Neuronal stem cell (in vitro differentiated cells): ENCODE results near the gene GOLGA8J.
"Not testable (repeated sequence)": the region's sequence is repeated elsewhere in the genome, so short reads cannot be mapped to it uniquely, and the experiment has no call there.

Experiments
- DNase-seq: peaks from one replicate; pipeline ENCODE4 v3.0.0-alpha.2; 2013; ENCODE audit warnings: low spot score
- H2AFZ ChIP-seq: one replicate; pipeline ENCODE4 v1.6.1; 2013; ENCODE audit warnings: mild to moderate bottlenecking, low read length, inconsistent platforms
- H2AK5ac ChIP-seq: 2 replicates; pipeline ENCODE4 v1.6.1; 2013; ENCODE audit warnings: low read depth, mild to moderate bottlenecking, inconsistent platforms, low read length, moderate library complexity, mixed read lengths
- H2BK120ac ChIP-seq: 2 replicates; pipeline ENCODE4 v1.6.1; 2013; ENCODE audit warnings: low read depth, mild to moderate bottlenecking, inconsistent platforms, low read length, moderate library complexity, mixed read lengths
- H2BK12ac ChIP-seq: one replicate; pipeline ENCODE4 v1.6.1; 2013; ENCODE audit warnings: low read length, inconsistent platforms
- H2BK15ac ChIP-seq: 2 replicates; pipeline ENCODE4 v1.6.1; 2013; ENCODE audit warnings: mild to moderate bottlenecking, low read length, inconsistent platforms, mixed read lengths
- H2BK5ac ChIP-seq: one replicate; pipeline ENCODE4 v1.6.1; 2013; ENCODE audit warnings: inconsistent platforms, mild to moderate bottlenecking, low read length, moderate library complexity
- H3K14ac ChIP-seq: one replicate; pipeline ENCODE4 v1.6.1; 2013; ENCODE audit warnings: low read length, inconsistent platforms
- H3K18ac ChIP-seq: 2 replicates; pipeline ENCODE4 v1.6.1; 2013; ENCODE audit warnings: low read length, inconsistent platforms
- H3K23ac ChIP-seq: 2 replicates; pipeline ENCODE4 v1.6.1; 2013; ENCODE audit warnings: low read depth, mild to moderate bottlenecking, mixed read lengths, low read length, inconsistent platforms; ENCODE audit not compliant: poor library complexity
- H3K27ac ChIP-seq: replicated peaks from 3 replicates; pipeline ENCODE4 v1.5.1; 2013; ENCODE audit warnings: low read length, inconsistent platforms
- H3K27me3 ChIP-seq, 3 experiments: 2 replicates each; pipeline ENCODE4 v1.6.1; 2013; ENCODE audit warnings: low read length in 3 of 3, mild to moderate bottlenecking in 2 of 3, inconsistent platforms in 1 of 3, low read depth in 1 of 3, mixed read lengths in 1 of 3, moderate library complexity in 1 of 3; ENCODE audit not compliant: control insufficient read depth in 3 of 3, insufficient read depth in 3 of 3
- H3K36me3 ChIP-seq, 2 donors: replicated peaks in 1 of 2; 2 replicates each; pipeline ENCODE4 v1.6.1; 2013; ENCODE audit warnings: low read length in 2 of 2; ENCODE audit not compliant: control insufficient read depth in 2 of 2, insufficient read depth in 2 of 2
- H3K4ac ChIP-seq: 2 replicates; pipeline ENCODE4 v1.6.1; 2013; ENCODE audit warnings: inconsistent platforms, mild to moderate bottlenecking, low read length, moderate library complexity
- H3K4me1 ChIP-seq, 2 donors: 1 replicate in 1 of 2; 2 replicates in 1 of 2; pipeline ENCODE4 v1.6.1; 2013; ENCODE audit warnings: low read length in 2 of 2, low read depth in 1 of 2; ENCODE audit not compliant: control insufficient read depth in 2 of 2, insufficient read depth in 1 of 2
- H3K4me2 ChIP-seq: one replicate; pipeline ENCODE4 v1.6.1; 2013; ENCODE audit warnings: mild to moderate bottlenecking, low read length, inconsistent platforms; ENCODE audit not compliant: insufficient read depth, poor library complexity, severe bottlenecking
- H3K4me3 ChIP-seq, 2 donors: 2 replicates each; pipeline ENCODE4 v1.5.1; 2013; ENCODE audit warnings: low read length in 2 of 2, mild to moderate bottlenecking in 2 of 2, inconsistent platforms in 1 of 2, moderate library complexity in 1 of 2
- H3K79me1 ChIP-seq: one replicate; pipeline ENCODE4 v1.6.1; 2013; ENCODE audit warnings: low read depth, mild to moderate bottlenecking, inconsistent platforms, low read length, moderate library complexity
- H3K9ac ChIP-seq: one replicate; pipeline ENCODE4 v1.6.1; 2013; ENCODE audit warnings: mild to moderate bottlenecking, low read depth, low read length, inconsistent platforms; ENCODE audit not compliant: poor library complexity
- H3K9me3 ChIP-seq, 2 donors: replicated peaks in 1 of 2; 2 replicates each; pipeline versions ENCODE3 to v1.6.1; 2013; ENCODE audit warnings: low read length in 2 of 2, mild to moderate bottlenecking in 2 of 2, inconsistent platforms in 1 of 2, low read depth in 1 of 2, mixed read lengths in 1 of 2, moderate library complexity in 1 of 2; ENCODE audit not compliant: control insufficient read depth in 2 of 2, insufficient read depth in 1 of 2
- H4K8ac ChIP-seq: one replicate; pipeline ENCODE4 v1.6.1; 2013; ENCODE audit warnings: low read depth, mild to moderate bottlenecking, inconsistent platforms, low read length, moderate library complexity
- H4K91ac ChIP-seq: one replicate; pipeline ENCODE4 v1.6.1; 2013; ENCODE audit warnings: low read length, low read depth, mild to moderate bottlenecking, inconsistent platforms; ENCODE audit not compliant: poor library complexity
- WGBS, 2 donors: extraction: QIAGEN DNeasy Blood & Tissue Kit; methylation state at CpG; one replicate each; pipeline ENCODE4 v1.1.7; 2013; ENCODE audit warnings: missing lambda C conversion rate in 2 of 2, mixed read lengths in 1 of 2; ENCODE audit not compliant: insufficient read length in 2 of 2, insufficient replicate concordance in 1 of 2; ENCODE audit errors: extremely low coverage in 2 of 2; 5-methylcytosine and 5-hydroxymethylcytosine counted together

Gene GOLGA8J

DNA sequence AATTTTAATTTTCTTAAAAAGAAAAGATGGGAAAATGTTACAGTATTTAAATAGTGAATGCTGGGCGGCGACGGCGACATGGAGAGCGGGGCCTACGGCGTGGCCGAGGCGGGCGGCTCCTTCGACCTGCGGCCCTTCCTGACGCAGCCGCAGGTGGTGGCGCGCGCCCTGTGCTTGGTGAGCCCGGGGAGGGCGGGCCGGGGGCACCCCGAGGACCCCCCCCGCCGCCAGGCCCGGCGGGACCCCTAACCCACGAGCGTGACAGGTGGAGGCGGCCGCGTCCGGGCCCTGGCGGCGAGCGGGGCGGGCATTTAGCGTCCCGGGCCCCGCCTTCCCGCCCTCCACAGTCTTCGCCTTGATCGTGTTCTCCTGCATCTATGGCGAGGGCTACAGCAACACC is 38.4 kb upstream of the GOLGA8J start:
- Histone ChIP-seq H4K8ac (no peak overlapping the region), H2AFZ (no peak overlapping the region), H3K18ac (no peak overlapping the region), H3K27ac (no peak overlapping the region), H3K9me3 (no peaks in the 10 kb centered on the region), H3K9ac (no peak overlapping the region), H3K14ac (no peak overlapping the region), H2BK15ac (no peak overlapping the region), H3K4me1 (peaks cover 0 to 6% of the 10 kb centered on the region in 2 donors), H3K27me3 (no peaks in the 10 kb centered on the region), H3K36me3 (no peaks in the 10 kb centered on the region), H3K4me3 (no peak overlapping the region), H2BK12ac (no peak overlapping the region), H4K91ac (peak overlapping the region; percentile 30), H2BK120ac (no peak overlapping the region), H3K23ac (no peak overlapping the region), H3K79me1 (no peaks in the 10 kb centered on the region), H3K4me2 (no peak overlapping the region), H3K4ac (no peak overlapping the region), H2AK5ac (no peak overlapping the region), H2BK5ac (no peak overlapping the region)
- DNase-seq = no peak
- no CpG with 5 or more reads among the region's 42 CpGs for WGBS, 2 donors

DNA sequence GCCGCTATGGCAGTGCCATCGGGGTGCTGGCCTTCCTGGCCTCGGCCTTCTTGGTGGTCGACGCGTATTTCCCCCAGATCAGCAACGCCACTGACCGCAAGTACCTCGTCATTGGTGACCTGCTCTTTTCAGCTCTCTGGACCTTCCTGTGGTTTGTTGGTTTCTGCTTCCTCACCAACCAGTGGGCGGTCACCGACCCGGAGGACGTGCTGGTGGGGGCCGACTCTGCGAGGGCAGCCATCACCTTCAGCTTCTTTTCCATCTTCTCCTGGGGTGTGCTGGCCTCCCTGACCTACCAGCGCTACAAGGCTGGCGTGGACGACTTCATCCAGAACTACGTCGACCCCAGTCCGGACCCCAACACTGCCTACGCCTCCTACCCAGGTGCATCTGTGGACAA is 37.9 kb upstream of the GOLGA8J start:
- H3K4me3 ChIP-seq, H3K4me2 ChIP-seq, H3K36me3 ChIP-seq, H2BK5ac ChIP-seq, H3K79me1 ChIP-seq, H3K9me3 ChIP-seq, DNase-seq, H3K4ac ChIP-seq, H3K27me3 ChIP-seq, H3K9ac ChIP-seq, H3K27ac ChIP-seq, H2BK120ac ChIP-seq, H2AK5ac ChIP-seq, H4K8ac ChIP-seq, H2BK15ac ChIP-seq, H3K23ac ChIP-seq, H2BK12ac ChIP-seq, H2AFZ ChIP-seq, H3K14ac ChIP-seq, H3K4me1 ChIP-seq: not testable (repeated sequence)
- Histone ChIP-seq H4K91ac (peak overlapping the region; percentile 30), H3K18ac (peak overlapping the region; percentile 71)
- WGBS, 2 donors = no CpG with 5 or more reads among the region's 22 CpGs

- H3K4me2 ChIP-seq, H3K18ac ChIP-seq, H3K4me3 ChIP-seq, H3K27me3 ChIP-seq, H2BK5ac ChIP-seq, H2BK12ac ChIP-seq, H3K79me1 ChIP-seq, H2AK5ac ChIP-seq, H3K4ac ChIP-seq, H3K9ac ChIP-seq, H3K27ac ChIP-seq, H3K36me3 ChIP-seq, DNase-seq, H2BK15ac ChIP-seq, H3K9me3 ChIP-seq, H3K4me1 ChIP-seq, H2AFZ ChIP-seq, H4K91ac ChIP-seq, H2BK120ac ChIP-seq, H4K8ac ChIP-seq: not testable (repeated sequence)
- Histone ChIP-seq H3K14ac (peak overlapping the region; percentile 8), H3K23ac (peak overlapping the region; percentile 65)
- WGBS, 2 donors = no CpG with 5 or more reads among the region's 26 CpGs
Observed at GRCh38 chr15:30045248-30046041, 37.3 kb upstream of the GOLGA8J start.

DNA sequence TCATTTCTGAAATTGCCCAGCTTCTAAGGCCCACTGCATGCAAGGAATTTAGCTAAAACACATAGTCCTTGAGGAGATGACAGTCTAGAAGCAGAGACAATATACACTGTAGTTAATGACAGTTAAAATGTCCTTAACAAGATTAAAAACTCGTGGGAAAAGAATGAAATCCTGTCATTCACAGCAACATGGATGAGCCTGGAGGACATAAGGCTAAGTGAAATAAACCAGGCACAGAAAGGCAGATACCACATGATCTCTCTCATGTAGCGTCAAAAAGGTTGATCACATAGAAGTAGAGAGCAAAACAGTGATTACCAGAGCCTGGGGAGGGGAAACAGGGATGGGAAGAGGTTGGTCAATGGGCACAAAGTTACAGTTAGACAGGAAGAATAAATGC is 36.3 kb upstream of the GOLGA8J start:
- no peak overlapping the region for H3K23ac ChIP-seq
- no peak overlapping the region for H3K18ac ChIP-seq
- H2AK5ac ChIP-seq = no peak overlapping the region
- H3K27ac ChIP-seq = no peak overlapping the region
- no peaks in the 10 kb centered on the region for H3K9me3 ChIP-seq
- no peak overlapping the region for H2BK12ac ChIP-seq
- H3K4me1 ChIP-seq = peaks cover 0 to 6% of the 10 kb centered on the region in 2 donors
- H3K36me3 ChIP-seq = no peaks in the 10 kb centered on the region
- no peak overlapping the region for H3K4me2 ChIP-seq
- H2AFZ ChIP-seq = no peak overlapping the region
- no peak overlapping the region for H4K91ac ChIP-seq
- no peak for DNase-seq
- H3K79me1 ChIP-seq = no peaks in the 10 kb centered on the region
- no peak overlapping the region for H2BK120ac ChIP-seq
- no peak overlapping the region for H2BK15ac ChIP-seq
- no peak overlapping the region for H2BK5ac ChIP-seq
- no peak overlapping the region for H3K14ac ChIP-seq
- no CpG with 5 or more reads among the region's 2 CpGs for WGBS, 2 donors
- no peak overlapping the region for H3K9ac ChIP-seq
- no peak overlapping the region for H4K8ac ChIP-seq
- no peak overlapping the region for H3K4me3 ChIP-seq
- no peaks in the 10 kb centered on the region for H3K27me3 ChIP-seq
- H3K4ac ChIP-seq = no peak overlapping the region
